GM12878 (cell line): ENCODE results near the gene ZFP64. TPM values are rescaled to one million over a fixed set of nuclear protein-coding genes. Genes with fewer than 3 reads are reported as not detected.
A peak's percentile ranks its signal among the peaks of the same experiment; 100 is the strongest.

Experiments used
- ATAC-seq: fragments of 200-7000 bp; cut with Tn5 transposase; 3 replicates; pipeline ENCODE4 v1.9.1; 2020; ENCODE audit warnings: mild to moderate bottlenecking, moderate library complexity
- BruUV-seq: library from RNA; stranded (reverse); fragments of 400-500 nt; replicated peaks from 2 replicates; lab custom pipeline; 2021; lab: Mats Ljungman, UMichigan
- CTCF ChIA-PET: fragments of 300-600 bp; sonication (Branson Sonifier 250); formaldehyde crosslinking; extraction: SDS; loops from one replicate; lab custom pipeline; 2021; ENCODE audit warnings: inconsistent platforms; lab: Yijun Ruan, JAX
- POLR2A ChIA-PET: fragments of 350-600 bp; formaldehyde crosslinking; extraction: SDS; loops from one replicate; lab custom pipeline; 2021; ENCODE audit warnings: inconsistent platforms; lab: Charles Lee
- RAD21 ChIA-PET: fragments of 300-600 bp; sonication (Branson Sonifier 250); formaldehyde crosslinking; loops from one replicate; lab custom pipeline; 2023; ENCODE audit warnings: antibody characterized with exemption; ENCODE audit not compliant: unreplicated experiment; lab: Charles Lee
- SMC1A ChIA-PET: fragments of 300-600 bp; sonication (Branson Sonifier 250); formaldehyde crosslinking; loops from one replicate; lab custom pipeline; 2023; ENCODE audit not compliant: unreplicated experiment, uncharacterized antibody; lab: Charles Lee
- DNase-seq: peaks from one replicate; pipeline ENCODE4 v3.0.0-alpha.2; 2011; ENCODE audit warnings: low read depth, low spot score
- FAIRE-seq: peaks from 3 replicates; lab custom pipeline; 2011; peaks lifted over from hg19 to GRCh38; lab: Jason Lieb, UNC
- H2AFZ ChIP-seq: 2 replicates; pipeline ENCODE4 v1.6.0; 2011; ENCODE audit warnings: low read depth, low read length, control low read depth; ENCODE audit not compliant: control insufficient read depth
- H3K27ac ChIP-seq: 2 replicates; pipeline ENCODE4 v1.5.1; 2011; ENCODE audit warnings: control low read depth; ENCODE audit not compliant: control insufficient read depth, insufficient read depth
- H3K27me3 ChIP-seq, 2 experiments: replicated peaks in 1 of 2; 2 replicates each; pipeline versions ENCODE4 v1.6.0 to v1.6.1; 2011; ENCODE audit warnings: low read length in 1 of 2; ENCODE audit not compliant: control insufficient read depth in 2 of 2, insufficient read depth in 2 of 2
- H3K36me3 ChIP-seq, 2 experiments: 2 replicates each; pipeline ENCODE4 v1.5.1; 2011; ENCODE audit warnings: low read length in 1 of 2; ENCODE audit not compliant: control insufficient read depth in 2 of 2, insufficient read depth in 2 of 2
- H3K4me1 ChIP-seq: 2 replicates; pipeline ENCODE4 v1.6.1; 2011; ENCODE audit warnings: mild to moderate bottlenecking, low read length, moderate library complexity, mixed read lengths; ENCODE audit not compliant: control insufficient read depth, insufficient read depth
- H3K4me2 ChIP-seq: 2 replicates; pipeline ENCODE4 v1.6.0; 2011; ENCODE audit warnings: control low read depth; ENCODE audit not compliant: control insufficient read depth, insufficient read depth
- H3K4me3 ChIP-seq: fragments of 200-600 bp; sonication (generic); 2 replicates; pipeline ENCODE4 v1.5.1; 2016
- H3K79me2 ChIP-seq: 2 replicates; pipeline ENCODE4 v1.6.0; 2011; ENCODE audit warnings: low read length; ENCODE audit not compliant: control insufficient read depth, insufficient read depth
- H3K9ac ChIP-seq: 2 replicates; pipeline ENCODE4 v1.8.0; 2011; ENCODE audit warnings: low read length, control low read depth, mixed read lengths; ENCODE audit not compliant: control insufficient read depth, insufficient read depth
- H3K9me3 ChIP-seq: replicated peaks from 3 replicates; pipeline ENCODE4 v1.5.1; 2011; ENCODE audit warnings: mild to moderate bottlenecking, low read length; ENCODE audit not compliant: control insufficient read depth, insufficient read depth
- H4K20me1 ChIP-seq: 2 replicates; pipeline ENCODE4 v1.6.0; 2011; ENCODE audit not compliant: control insufficient read depth, insufficient read depth
- NKRF ChIP-seq: fragments of 450-650 bp; conservative IDR thresholded peaks from 2 replicates; pipeline ENCODE4 v1.6.1; 2017; ENCODE audit warnings: mild to moderate bottlenecking, moderate library complexity
- PML ChIP-seq: IDR thresholded peaks from 2 replicates; pipeline ENCODE4 v1.6.1; 2012; ENCODE audit warnings: low read length, inconsistent platforms
- STAT3 ChIP-seq: IDR thresholded peaks from 2 replicates; pipeline ENCODE4 v1.6.1; 2011; ENCODE audit warnings: low read depth, low read length, improper control_type of control experiment
- ZNF384 ChIP-seq: IDR thresholded peaks from 2 replicates; pipeline ENCODE4 v1.6.1; 2012; ENCODE audit warnings: low read depth, mild to moderate bottlenecking, low read length, improper control_type of control experiment, borderline replicate concordance
- WGBS: methylation state at CpG from one replicate; pipeline ENCODE4 v1.1.6; 2016; ENCODE audit warnings: low lambda C conversion rate; ENCODE audit not compliant: insufficient replicate concordance, insufficient coverage; ENCODE audit errors: missing lambda C conversion rate; 5-methylcytosine and 5-hydroxymethylcytosine counted together
- in situ Hi-C: fragments of 300-500 bp; cut with MboI; formaldehyde crosslinking; loops from 9 replicates; pipeline ENCODE4 v1.14.3; 2018; ENCODE audit warnings: mixed read lengths
- intact Hi-C: fragments of 100-400 bp; cut with micrococcal nuclease; formaldehyde crosslinking; loops from one replicate; pipeline ENCODE4 v1.14.2; 2022; ENCODE audit not compliant: unreplicated experiment
- polyA plus RNA-seq, 11 experiments: library from polyadenylated mRNA; depleted of rRNA in 4 of 11; unstranded in 6 of 11; stranded (reverse) in 5 of 11; fragments of >200 nt; fragmentation: Nextera tagmentation in 4 of 11; fragmentation: Illumina TruSeq in 1 of 11; extraction: Ambion mirVana in 4 of 11; extraction: Trizol in 1 of 11; gene quantifications; 1 replicate in 1 of 11; 2 replicates in 10 of 11; pipeline versions ENCODE4 v1.2.1 to v1.2.3, GENCODE V29; 2011 to 2016; ENCODE audit warnings: inconsistent platforms in 2 of 11, missing spikeins in 2 of 11, low read depth in 1 of 11
- total RNA-seq, 4 experiments: library from RNA; depleted of rRNA in 3 of 4; stranded (reverse); fragments of >200 nt in 3 of 4; fragmentation: Illumina TruSeq in 1 of 4; extraction: Trizol in 1 of 4; gene quantifications; 2 replicates each; pipeline versions ENCODE4 v1.2.1 to v1.2.3, GENCODE V29; 2013 to 2021

Gene ZFP64
- total and polyA plus RNA-seq, 10 of the 15 experiments (the other 5 are each of a cell fraction or from before 2014, with no cell fraction given): 2.3 to 21.8 (median 11.8) TPM

DNA sequence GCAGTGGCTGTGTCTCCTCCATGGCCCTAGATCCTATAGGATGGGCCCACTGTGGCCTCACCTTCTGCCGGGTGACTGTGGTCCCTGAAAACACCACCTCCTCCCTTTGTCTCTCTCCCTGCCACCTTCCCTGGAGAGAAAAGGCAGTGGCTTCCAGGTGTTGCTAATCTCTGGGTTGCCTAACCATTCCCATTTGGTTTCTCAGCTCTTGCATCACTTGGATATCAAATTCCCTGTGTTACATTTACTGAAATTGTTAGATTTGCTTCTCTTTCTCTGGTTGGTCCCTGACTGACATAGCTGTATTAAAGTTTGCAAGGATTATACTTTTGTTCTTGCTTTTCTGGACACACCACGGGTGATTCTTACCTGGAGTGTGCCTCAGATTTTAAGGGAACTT, 9.3 kb upstream of the ZFP64 start:
- POLR2A ChIA-PET: interaction anchor here (0.6 kb wide), 1 partner anchor 13 kb away, joined by 5 read pairs; no protein-coding TSS in a partner anchor
- Histone ChIP-seq H3K4me2 (no peak overlapping the region), H3K79me2 (no peaks in the 10 kb centered on the region), H3K9me3 (no peaks in the 10 kb centered on the region), H3K36me3 (no peaks in the 10 kb centered on the region), H2AFZ (no peak overlapping the region), H3K9ac (no peak overlapping the region), H3K4me3 (no peak overlapping the region), H4K20me1 (no peaks in the 10 kb centered on the region), H3K27me3 (no peaks in the 10 kb centered on the region), H3K27ac (no peak overlapping the region), H3K4me1 (no peaks in the 10 kb centered on the region)
- in situ Hi-C loops: no loop called here
- SMC1A ChIA-PET: no interaction called here
- DNase-seq: no peak
- no peak for ATAC-seq
- CTCF ChIA-PET: interaction anchor here (1.0 to 3.3 kb wide), 3 partner anchors 12 to 72 kb away, joined by 3 to 19 read pairs (median 3); no protein-coding TSS in a partner anchor
- intact Hi-C loops: no loop called here
- no peak for TF ChIP-seq PML
- TF ChIP-seq NKRF: no peak
- FAIRE-seq: peak; percentile 23
- BruUV-seq: no TSS peak
- WGBS: 83% methylated on average over 2 of the region's 2 CpGs
- RAD21 ChIA-PET: no interaction called here

- BruUV-seq: no TSS peak
- WGBS: 80% methylated on average over 3 of the region's 3 CpGs
- no peak overlapping the region for H3K9ac ChIP-seq
- ChIA-PET POLR2A (interaction anchor here (0.9 kb wide), 1 partner anchor 17 kb away, joined by 5 read pairs; no protein-coding TSS in a partner anchor), SMC1A (interaction anchor here (0.9 kb wide), 1 partner anchor 602 kb away, joined by 3 read pairs; no protein-coding TSS in a partner anchor), CTCF (interaction anchor here (1.1 to 3.1 kb wide), 5 partner anchors 13 to 68 kb away, joined by 3 to 15 read pairs (median 4); no protein-coding TSS in a partner anchor), RAD21 (no interaction called here)
- no peak for TF ChIP-seq STAT3
- TF ChIP-seq ZNF384: no peak
- H3K4me2 ChIP-seq: no peak overlapping the region
- no peak overlapping the region for H3K27ac ChIP-seq
- DNase-seq: no peak
- no peaks in the 10 kb centered on the region for H3K36me3 ChIP-seq
- no peak for FAIRE-seq
- intact Hi-C loops: no loop called here
- no peak overlapping the region for H3K4me3 ChIP-seq
- no peak overlapping the region for H2AFZ ChIP-seq
- peaks cover under 1% of the 10 kb centered on the region; the same call in 1 of the 2 replicates for H3K79me2 ChIP-seq
- H3K9me3 ChIP-seq: no peaks in the 10 kb centered on the region
- H3K27me3 ChIP-seq: no peaks in the 10 kb centered on the region
- peaks cover 3% of the 10 kb centered on the region; the same call in 1 of the 2 replicates for H3K4me1 ChIP-seq
- ATAC-seq: no peak
- no peaks in the 10 kb centered on the region for H4K20me1 ChIP-seq
- in situ Hi-C loops: loop anchor here (25.0 kb wide), 2 partner anchors 1385 to 1540 kb away; no protein-coding TSS in a partner anchor
These were observed 5.3 kb upstream of the ZFP64 start for GRCh38 chr20:52196845-52197244.
